WTC11 (cell line): Measurements from ENCODE around the gene HSP90AB1.

Source experiments
- FOXJ3 ChIP-seq: sonication (generic); formaldehyde crosslinking; IDR thresholded peaks from 2 replicates; pipeline ENCODE4 v1.9.0; 2021; ENCODE audit warnings: missing genetic modification reagents, mild to moderate bottlenecking, borderline replicate concordance
- GTF2I ChIP-seq: fragments of 250-450 bp; sonication (Bioruptor Pico); conservative IDR thresholded peaks from 2 replicates; pipeline ENCODE4 v1.4.0; 2021; ENCODE audit warnings: mild to moderate bottlenecking
- NFYB ChIP-seq: sonication (generic); formaldehyde crosslinking; conservative IDR thresholded peaks from 2 replicates; pipeline ENCODE4 v1.8.0; 2022; ENCODE audit warnings: low read depth, missing genetic modification reagents
- TCF7 ChIP-seq: sonication (generic); formaldehyde crosslinking; IDR thresholded peaks from 2 replicates; pipeline ENCODE4 v1.8.0; 2022; ENCODE audit warnings: mild to moderate bottlenecking, low read depth, missing genetic modification reagents, moderate library complexity
- ZNF671 ChIP-seq: fragments of 250-450 bp; sonication (Bioruptor Pico); IDR thresholded peaks from 2 replicates; pipeline ENCODE4 v1.8.0; 2021; ENCODE audit warnings: mild to moderate bottlenecking
- TF ChIP-seq, protein P1 (sequence below): fragments of 200-600 bp; IDR thresholded peaks from 2 replicates; pipeline ENCODE4 v1.8.0; 2022; ENCODE audit warnings: antibody characterized with exemption
- TF ChIP-seq, protein P2 (sequence below): sonication (generic); formaldehyde crosslinking; IDR thresholded peaks from 2 replicates; pipeline ENCODE4 v1.8.0; 2022; ENCODE audit warnings: mild to moderate bottlenecking, missing genetic modification reagents
- TF ChIP-seq, protein P3 (sequence below): sonication (generic); formaldehyde crosslinking; IDR thresholded peaks from 2 replicates; pipeline ENCODE4 v1.8.0; 2022; ENCODE audit warnings: mild to moderate bottlenecking, missing genetic modification reagents
- TF ChIP-seq, protein P4 (sequence below): sonication (generic); formaldehyde crosslinking; conservative IDR thresholded peaks from 2 replicates; pipeline ENCODE4 v1.8.1; 2023; ENCODE audit warnings: mild to moderate bottlenecking, low read depth, missing genetic modification reagents, moderate library complexity
- TF ChIP-seq, protein P5 (sequence below): sonication (generic); formaldehyde crosslinking; IDR thresholded peaks from 2 replicates; pipeline ENCODE4 v1.8.0; 2022; ENCODE audit warnings: mild to moderate bottlenecking, missing genetic modification reagents
- TF ChIP-seq, protein P6 (sequence below): sonication (generic); formaldehyde crosslinking; IDR thresholded peaks from 2 replicates; pipeline ENCODE4 v1.8.1; 2023; ENCODE audit warnings: mild to moderate bottlenecking, missing genetic modification reagents
- TF ChIP-seq, protein P7 (sequence below): sonication (generic); formaldehyde crosslinking; IDR thresholded peaks from 2 replicates; pipeline ENCODE4 v1.8.0; 2023; ENCODE audit warnings: mild to moderate bottlenecking, missing genetic modification reagents

DNA sequence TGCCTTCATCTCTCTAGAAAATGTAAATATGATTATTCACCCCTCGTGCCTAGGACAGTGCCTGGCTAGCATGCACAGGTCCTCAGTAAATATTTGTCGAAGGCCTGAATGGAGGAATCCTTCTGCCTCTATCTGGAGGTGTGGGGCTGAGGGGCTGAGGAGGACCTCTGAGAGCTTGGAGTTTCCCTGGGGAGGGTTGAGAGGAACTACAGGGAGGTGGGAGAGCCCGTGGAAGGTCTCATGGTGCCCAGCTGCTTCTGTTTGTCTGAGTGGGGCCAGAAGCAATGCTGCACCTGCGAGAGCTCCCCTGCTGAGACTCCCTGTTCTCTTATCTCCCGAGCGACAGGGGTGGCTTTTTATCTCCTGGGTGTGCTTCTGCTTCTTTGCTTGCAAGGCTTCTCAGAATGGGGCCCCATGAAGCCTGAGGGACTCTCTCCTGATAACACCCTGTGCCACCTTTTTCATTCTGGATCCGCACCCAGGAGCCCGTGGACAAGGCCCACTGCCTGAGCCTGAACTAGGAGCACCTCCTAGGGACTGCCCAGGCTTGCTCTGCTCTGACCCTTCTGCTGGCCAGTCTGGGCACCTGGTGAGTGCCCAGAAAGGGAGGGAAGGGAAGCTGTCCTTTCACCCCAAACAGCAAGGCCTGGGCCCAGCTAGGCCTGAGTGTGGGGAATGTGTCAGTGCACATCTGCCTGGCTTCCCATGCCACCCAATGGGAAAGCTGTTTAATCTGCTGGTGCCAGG lies 21.1 kb upstream of the HSP90AB1 start:
- TF ChIP-seq, protein P1, sequence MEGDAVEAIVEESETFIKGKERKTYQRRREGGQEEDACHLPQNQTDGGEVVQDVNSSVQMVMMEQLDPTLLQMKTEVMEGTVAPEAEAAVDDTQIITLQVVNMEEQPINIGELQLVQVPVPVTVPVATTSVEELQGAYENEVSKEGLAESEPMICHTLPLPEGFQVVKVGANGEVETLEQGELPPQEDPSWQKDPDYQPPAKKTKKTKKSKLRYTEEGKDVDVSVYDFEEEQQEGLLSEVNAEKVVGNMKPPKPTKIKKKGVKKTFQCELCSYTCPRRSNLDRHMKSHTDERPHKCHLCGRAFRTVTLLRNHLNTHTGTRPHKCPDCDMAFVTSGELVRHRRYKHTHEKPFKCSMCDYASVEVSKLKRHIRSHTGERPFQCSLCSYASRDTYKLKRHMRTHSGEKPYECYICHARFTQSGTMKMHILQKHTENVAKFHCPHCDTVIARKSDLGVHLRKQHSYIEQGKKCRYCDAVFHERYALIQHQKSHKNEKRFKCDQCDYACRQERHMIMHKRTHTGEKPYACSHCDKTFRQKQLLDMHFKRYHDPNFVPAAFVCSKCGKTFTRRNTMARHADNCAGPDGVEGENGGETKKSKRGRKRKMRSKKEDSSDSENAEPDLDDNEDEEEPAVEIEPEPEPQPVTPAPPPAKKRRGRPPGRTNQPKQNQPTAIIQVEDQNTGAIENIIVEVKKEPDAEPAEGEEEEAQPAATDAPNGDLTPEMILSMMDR = no peak
- TF ChIP-seq, protein P2, sequence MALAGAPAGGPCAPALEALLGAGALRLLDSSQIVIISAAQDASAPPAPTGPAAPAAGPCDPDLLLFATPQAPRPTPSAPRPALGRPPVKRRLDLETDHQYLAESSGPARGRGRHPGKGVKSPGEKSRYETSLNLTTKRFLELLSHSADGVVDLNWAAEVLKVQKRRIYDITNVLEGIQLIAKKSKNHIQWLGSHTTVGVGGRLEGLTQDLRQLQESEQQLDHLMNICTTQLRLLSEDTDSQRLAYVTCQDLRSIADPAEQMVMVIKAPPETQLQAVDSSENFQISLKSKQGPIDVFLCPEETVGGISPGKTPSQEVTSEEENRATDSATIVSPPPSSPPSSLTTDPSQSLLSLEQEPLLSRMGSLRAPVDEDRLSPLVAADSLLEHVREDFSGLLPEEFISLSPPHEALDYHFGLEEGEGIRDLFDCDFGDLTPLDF (CRISPR knock-in tag) = no peak
- TF ChIP-seq, protein P3, sequence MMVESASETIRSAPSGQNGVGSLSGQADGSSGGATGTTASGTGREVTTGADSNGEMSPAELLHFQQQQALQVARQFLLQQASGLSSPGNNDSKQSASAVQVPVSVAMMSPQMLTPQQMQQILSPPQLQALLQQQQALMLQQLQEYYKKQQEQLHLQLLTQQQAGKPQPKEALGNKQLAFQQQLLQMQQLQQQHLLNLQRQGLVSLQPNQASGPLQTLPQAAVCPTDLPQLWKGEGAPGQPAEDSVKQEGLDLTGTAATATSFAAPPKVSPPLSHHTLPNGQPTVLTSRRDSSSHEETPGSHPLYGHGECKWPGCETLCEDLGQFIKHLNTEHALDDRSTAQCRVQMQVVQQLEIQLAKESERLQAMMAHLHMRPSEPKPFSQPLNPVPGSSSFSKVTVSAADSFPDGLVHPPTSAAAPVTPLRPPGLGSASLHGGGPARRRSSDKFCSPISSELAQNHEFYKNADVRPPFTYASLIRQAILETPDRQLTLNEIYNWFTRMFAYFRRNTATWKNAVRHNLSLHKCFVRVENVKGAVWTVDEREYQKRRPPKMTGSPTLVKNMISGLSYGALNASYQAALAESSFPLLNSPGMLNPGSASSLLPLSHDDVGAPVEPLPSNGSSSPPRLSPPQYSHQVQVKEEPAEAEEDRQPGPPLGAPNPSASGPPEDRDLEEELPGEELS (CRISPR knock-in tag) = no peak
- no peak for TF ChIP-seq NFYB (CRISPR knock-in tag)
- TF ChIP-seq, protein P4, sequence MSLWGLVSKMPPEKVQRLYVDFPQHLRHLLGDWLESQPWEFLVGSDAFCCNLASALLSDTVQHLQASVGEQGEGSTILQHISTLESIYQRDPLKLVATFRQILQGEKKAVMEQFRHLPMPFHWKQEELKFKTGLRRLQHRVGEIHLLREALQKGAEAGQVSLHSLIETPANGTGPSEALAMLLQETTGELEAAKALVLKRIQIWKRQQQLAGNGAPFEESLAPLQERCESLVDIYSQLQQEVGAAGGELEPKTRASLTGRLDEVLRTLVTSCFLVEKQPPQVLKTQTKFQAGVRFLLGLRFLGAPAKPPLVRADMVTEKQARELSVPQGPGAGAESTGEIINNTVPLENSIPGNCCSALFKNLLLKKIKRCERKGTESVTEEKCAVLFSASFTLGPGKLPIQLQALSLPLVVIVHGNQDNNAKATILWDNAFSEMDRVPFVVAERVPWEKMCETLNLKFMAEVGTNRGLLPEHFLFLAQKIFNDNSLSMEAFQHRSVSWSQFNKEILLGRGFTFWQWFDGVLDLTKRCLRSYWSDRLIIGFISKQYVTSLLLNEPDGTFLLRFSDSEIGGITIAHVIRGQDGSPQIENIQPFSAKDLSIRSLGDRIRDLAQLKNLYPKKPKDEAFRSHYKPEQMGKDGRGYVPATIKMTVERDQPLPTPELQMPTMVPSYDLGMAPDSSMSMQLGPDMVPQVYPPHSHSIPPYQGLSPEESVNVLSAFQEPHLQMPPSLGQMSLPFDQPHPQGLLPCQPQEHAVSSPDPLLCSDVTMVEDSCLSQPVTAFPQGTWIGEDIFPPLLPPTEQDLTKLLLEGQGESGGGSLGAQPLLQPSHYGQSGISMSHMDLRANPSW = no peak
- TF ChIP-seq, protein P5, sequence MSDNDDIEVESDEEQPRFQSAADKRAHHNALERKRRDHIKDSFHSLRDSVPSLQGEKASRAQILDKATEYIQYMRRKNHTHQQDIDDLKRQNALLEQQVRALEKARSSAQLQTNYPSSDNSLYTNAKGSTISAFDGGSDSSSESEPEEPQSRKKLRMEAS (CRISPR knock-in tag) = no peak
- TF ChIP-seq, protein P6, sequence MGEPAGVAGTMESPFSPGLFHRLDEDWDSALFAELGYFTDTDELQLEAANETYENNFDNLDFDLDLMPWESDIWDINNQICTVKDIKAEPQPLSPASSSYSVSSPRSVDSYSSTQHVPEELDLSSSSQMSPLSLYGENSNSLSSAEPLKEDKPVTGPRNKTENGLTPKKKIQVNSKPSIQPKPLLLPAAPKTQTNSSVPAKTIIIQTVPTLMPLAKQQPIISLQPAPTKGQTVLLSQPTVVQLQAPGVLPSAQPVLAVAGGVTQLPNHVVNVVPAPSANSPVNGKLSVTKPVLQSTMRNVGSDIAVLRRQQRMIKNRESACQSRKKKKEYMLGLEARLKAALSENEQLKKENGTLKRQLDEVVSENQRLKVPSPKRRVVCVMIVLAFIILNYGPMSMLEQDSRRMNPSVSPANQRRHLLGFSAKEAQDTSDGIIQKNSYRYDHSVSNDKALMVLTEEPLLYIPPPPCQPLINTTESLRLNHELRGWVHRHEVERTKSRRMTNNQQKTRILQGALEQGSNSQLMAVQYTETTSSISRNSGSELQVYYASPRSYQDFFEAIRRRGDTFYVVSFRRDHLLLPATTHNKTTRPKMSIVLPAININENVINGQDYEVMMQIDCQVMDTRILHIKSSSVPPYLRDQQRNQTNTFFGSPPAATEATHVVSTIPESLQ (CRISPR knock-in tag) = no peak
- TF ChIP-seq FOXJ3 (CRISPR knock-in tag) = no peak
- no peak for TF ChIP-seq ZNF671 (CRISPR knock-in tag)
- TF ChIP-seq, protein P7, sequence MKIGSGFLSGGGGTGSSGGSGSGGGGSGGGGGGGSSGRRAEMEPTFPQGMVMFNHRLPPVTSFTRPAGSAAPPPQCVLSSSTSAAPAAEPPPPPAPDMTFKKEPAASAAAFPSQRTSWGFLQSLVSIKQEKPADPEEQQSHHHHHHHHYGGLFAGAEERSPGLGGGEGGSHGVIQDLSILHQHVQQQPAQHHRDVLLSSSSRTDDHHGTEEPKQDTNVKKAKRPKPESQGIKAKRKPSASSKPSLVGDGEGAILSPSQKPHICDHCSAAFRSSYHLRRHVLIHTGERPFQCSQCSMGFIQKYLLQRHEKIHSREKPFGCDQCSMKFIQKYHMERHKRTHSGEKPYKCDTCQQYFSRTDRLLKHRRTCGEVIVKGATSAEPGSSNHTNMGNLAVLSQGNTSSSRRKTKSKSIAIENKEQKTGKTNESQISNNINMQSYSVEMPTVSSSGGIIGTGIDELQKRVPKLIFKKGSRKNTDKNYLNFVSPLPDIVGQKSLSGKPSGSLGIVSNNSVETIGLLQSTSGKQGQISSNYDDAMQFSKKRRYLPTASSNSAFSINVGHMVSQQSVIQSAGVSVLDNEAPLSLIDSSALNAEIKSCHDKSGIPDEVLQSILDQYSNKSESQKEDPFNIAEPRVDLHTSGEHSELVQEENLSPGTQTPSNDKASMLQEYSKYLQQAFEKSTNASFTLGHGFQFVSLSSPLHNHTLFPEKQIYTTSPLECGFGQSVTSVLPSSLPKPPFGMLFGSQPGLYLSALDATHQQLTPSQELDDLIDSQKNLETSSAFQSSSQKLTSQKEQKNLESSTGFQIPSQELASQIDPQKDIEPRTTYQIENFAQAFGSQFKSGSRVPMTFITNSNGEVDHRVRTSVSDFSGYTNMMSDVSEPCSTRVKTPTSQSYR (CRISPR knock-in tag) = no peak
- no peak for TF ChIP-seq TCF7 (CRISPR knock-in tag)
- no peak for TF ChIP-seq GTF2I (CRISPR knock-in tag)
